Keratinocyte (primary cell): Measurements from ENCODE around the gene ADGRV1. TPM values are rescaled to one million over a fixed set of nuclear protein-coding genes. Genes with fewer than 3 reads are reported as not detected.

Source experiments
- DNase-seq: peaks from one replicate; pipeline ENCODE4 v3.0.0-alpha.2; 2011; ENCODE audit warnings: low read depth, missing footprints, low spot score
- FAIRE-seq: peaks from 2 replicates; lab custom pipeline; 2011; peaks lifted over from hg19 to GRCh38; lab: Jason Lieb, UNC
- H2AFZ ChIP-seq: 2 replicates; pipeline ENCODE4 v1.6.0; 2012; ENCODE audit warnings: low read length, control low read depth, inconsistent platforms; ENCODE audit not compliant: control insufficient read depth
- H3K27ac ChIP-seq: 2 replicates; pipeline ENCODE4 v1.5.1; 2011; ENCODE audit warnings: low read length; ENCODE audit not compliant: control insufficient read depth, insufficient read depth
- H3K27me3 ChIP-seq: 3 replicates; pipeline ENCODE4 v1.6.0; 2011; ENCODE audit warnings: low read length; ENCODE audit not compliant: control insufficient read depth, insufficient read depth; ENCODE audit errors: extremely low read depth
- H3K36me3 ChIP-seq, 2 experiments: 2 replicates in 1 of 2; 3 replicates in 1 of 2; pipeline ENCODE4 v1.5.1; 2011; ENCODE audit warnings: low read length in 2 of 2, mild to moderate bottlenecking in 1 of 2; ENCODE audit not compliant: control insufficient read depth in 2 of 2, insufficient read depth in 2 of 2; ENCODE audit errors: extremely low read depth in 1 of 2
- H3K4me1 ChIP-seq: 3 replicates; pipeline ENCODE4 v1.5.1; 2011; ENCODE audit warnings: low read length; ENCODE audit not compliant: control insufficient read depth, insufficient read depth; ENCODE audit errors: extremely low read depth
- H3K4me2 ChIP-seq: 3 replicates; pipeline ENCODE4 v1.6.0; 2011; ENCODE audit warnings: low read depth, low read length; ENCODE audit not compliant: control insufficient read depth, insufficient read depth; ENCODE audit errors: extremely low read depth
- H3K4me3 ChIP-seq, 3 experiments: fragments of 200-600 bp in 1 of 3; sonication (generic) in 1 of 3; 2 replicates in 2 of 3; 3 replicates in 1 of 3; pipeline ENCODE4 v1.5.1; 2011 to 2016; ENCODE audit warnings: low read length in 3 of 3, mild to moderate bottlenecking in 3 of 3, control low read depth in 2 of 3, inconsistent platforms in 1 of 3, low read depth in 1 of 3, mixed read lengths in 1 of 3, mixed run types in 1 of 3, moderate library complexity in 1 of 3; ENCODE audit not compliant: control insufficient read depth in 2 of 3, insufficient read depth in 2 of 3; ENCODE audit errors: extremely low read depth in 1 of 3
- H3K79me2 ChIP-seq: 2 replicates; pipeline ENCODE4 v1.6.0; 2012; ENCODE audit warnings: low read length; ENCODE audit not compliant: control insufficient read depth, insufficient read depth
- H3K9ac ChIP-seq: 3 replicates; pipeline ENCODE4 v1.6.0; 2011; ENCODE audit warnings: low read length; ENCODE audit not compliant: control insufficient read depth, insufficient read depth; ENCODE audit errors: extremely low read depth
- H3K9me1 ChIP-seq: 3 replicates; pipeline ENCODE4 v1.6.0; 2011; ENCODE audit warnings: low read length; ENCODE audit not compliant: control insufficient read depth, insufficient read depth; ENCODE audit errors: extremely low read depth
- H3K9me3 ChIP-seq: 2 replicates; pipeline ENCODE4 v1.5.1; 2012; ENCODE audit warnings: low read depth, low read length; ENCODE audit not compliant: control insufficient read depth
- H4K20me1 ChIP-seq: 3 replicates; pipeline ENCODE4 v1.6.0; 2011; ENCODE audit warnings: low read length; ENCODE audit not compliant: control insufficient read depth, insufficient read depth; ENCODE audit errors: extremely low read depth
- EZH2 ChIP-seq: IDR thresholded peaks from one replicate; pipeline ENCODE4 v1.6.1; 2012; ENCODE audit warnings: inconsistent platforms, mild to moderate bottlenecking, low read length, moderate library complexity
- dilution Hi-C: fragments of 300-500 bp; cut with MboI; formaldehyde crosslinking; loops from one replicate; pipeline ENCODE4 v1.7.0; 2020; ENCODE audit warnings: low sequenced_read_pairs; ENCODE audit not compliant: extremely low pct_ligation_motif_present
- polyA plus RNA-seq, 5 experiments: library from polyadenylated mRNA; depleted of rRNA in 3 of 5; stranded (reverse) in 3 of 5; stranded (forward) in 1 of 5; unstranded in 1 of 5; fragments of >200 nt; gene quantifications; 1 replicate in 1 of 5; 2 replicates in 3 of 5; 3 replicates in 1 of 5; pipeline versions ENCODE4 v1.2.1 to v1.2.3, GENCODE V29; 2011 to 2012; ENCODE audit warnings: missing spikeins in 2 of 5, low read depth in 1 of 5, low replicate concordance in 1 of 5
- TF ChIP-seq, protein P1 (sequence below), 3 experiments: IDR thresholded peaks in 1 of 3; conservative IDR thresholded peaks in 1 of 3; optimal IDR thresholded peaks in 1 of 3; 2 replicates in 2 of 3; 3 replicates in 1 of 3; pipeline versions ENCODE3 to v1.5.1; 2011; ENCODE audit warnings: low read length in 3 of 3, mild to moderate bottlenecking in 3 of 3, moderate library complexity in 2 of 3, control low read depth in 1 of 3, inconsistent platforms in 1 of 3; ENCODE audit not compliant: insufficient read depth in 2 of 3; ENCODE audit errors: extremely low read depth in 1 of 3

Gene ADGRV1
- polyA plus RNA-seq, 1 donor (not counting 4 experiments of a cell fraction or from before 2014, with no cell fraction given) = 0.05 TPM

DNA sequence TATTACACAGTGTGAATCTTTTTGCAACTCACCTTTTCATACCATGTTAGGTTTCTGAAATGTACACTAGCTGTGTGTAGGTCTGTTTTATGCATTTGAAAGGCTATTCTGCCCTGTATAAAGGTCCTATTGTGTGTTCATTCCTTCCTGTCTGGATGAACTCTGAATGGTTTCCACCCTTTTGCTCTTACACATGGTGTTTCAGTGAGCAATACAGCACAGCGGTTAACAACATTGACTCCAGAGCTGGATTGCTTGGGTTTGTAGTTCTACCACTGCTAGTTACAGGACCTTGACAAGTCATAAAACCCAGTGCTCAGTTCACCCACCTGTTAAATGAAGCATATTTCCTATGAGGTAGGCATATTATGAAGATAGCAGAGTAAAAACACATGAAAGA is 331.6 kb downstream of the ADGRV1 start:
- no peaks in the 10 kb centered on the region for H3K9me3 ChIP-seq
- H2AFZ ChIP-seq = no peak overlapping the region
- no peaks in the 10 kb centered on the region for H3K27me3 ChIP-seq
- H3K9me1 ChIP-seq = no peaks in the 10 kb centered on the region
- H3K9ac ChIP-seq = no peak overlapping the region
- no peak for DNase-seq
- H3K79me2 ChIP-seq = no peaks in the 10 kb centered on the region
- H3K36me3 ChIP-seq = no peaks in the 10 kb centered on the region
- H3K4me3 ChIP-seq = no peak overlapping the region
- no peak for FAIRE-seq
- no peak overlapping the region for H3K4me2 ChIP-seq
- no peak overlapping the region for H3K27ac ChIP-seq
- TF ChIP-seq, protein P1, sequence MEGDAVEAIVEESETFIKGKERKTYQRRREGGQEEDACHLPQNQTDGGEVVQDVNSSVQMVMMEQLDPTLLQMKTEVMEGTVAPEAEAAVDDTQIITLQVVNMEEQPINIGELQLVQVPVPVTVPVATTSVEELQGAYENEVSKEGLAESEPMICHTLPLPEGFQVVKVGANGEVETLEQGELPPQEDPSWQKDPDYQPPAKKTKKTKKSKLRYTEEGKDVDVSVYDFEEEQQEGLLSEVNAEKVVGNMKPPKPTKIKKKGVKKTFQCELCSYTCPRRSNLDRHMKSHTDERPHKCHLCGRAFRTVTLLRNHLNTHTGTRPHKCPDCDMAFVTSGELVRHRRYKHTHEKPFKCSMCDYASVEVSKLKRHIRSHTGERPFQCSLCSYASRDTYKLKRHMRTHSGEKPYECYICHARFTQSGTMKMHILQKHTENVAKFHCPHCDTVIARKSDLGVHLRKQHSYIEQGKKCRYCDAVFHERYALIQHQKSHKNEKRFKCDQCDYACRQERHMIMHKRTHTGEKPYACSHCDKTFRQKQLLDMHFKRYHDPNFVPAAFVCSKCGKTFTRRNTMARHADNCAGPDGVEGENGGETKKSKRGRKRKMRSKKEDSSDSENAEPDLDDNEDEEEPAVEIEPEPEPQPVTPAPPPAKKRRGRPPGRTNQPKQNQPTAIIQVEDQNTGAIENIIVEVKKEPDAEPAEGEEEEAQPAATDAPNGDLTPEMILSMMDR (optimal IDR thresholded peaks at IDR 0.05 in 1 of 3, IDR thresholded peaks at IDR 0.05 in 1 of 3, conservative IDR thresholded peaks at IDR 0.05 in 1 of 3; ENCODE audit: extremely low read depth in 1 of 3, insufficient read depth in 2 of 3, low read length in 3 of 3) = no peak
- TF ChIP-seq EZH2 = no peak
- H3K4me1 ChIP-seq = peaks cover 33% of the 10 kb centered on the region
- dilution Hi-C loops = loop anchor here (25.0 kb wide), 1 partner anchor 497 kb away; the partner anchor contains the start of gene ARRDC3
- no peaks in the 10 kb centered on the region for H4K20me1 ChIP-seq

DNA sequence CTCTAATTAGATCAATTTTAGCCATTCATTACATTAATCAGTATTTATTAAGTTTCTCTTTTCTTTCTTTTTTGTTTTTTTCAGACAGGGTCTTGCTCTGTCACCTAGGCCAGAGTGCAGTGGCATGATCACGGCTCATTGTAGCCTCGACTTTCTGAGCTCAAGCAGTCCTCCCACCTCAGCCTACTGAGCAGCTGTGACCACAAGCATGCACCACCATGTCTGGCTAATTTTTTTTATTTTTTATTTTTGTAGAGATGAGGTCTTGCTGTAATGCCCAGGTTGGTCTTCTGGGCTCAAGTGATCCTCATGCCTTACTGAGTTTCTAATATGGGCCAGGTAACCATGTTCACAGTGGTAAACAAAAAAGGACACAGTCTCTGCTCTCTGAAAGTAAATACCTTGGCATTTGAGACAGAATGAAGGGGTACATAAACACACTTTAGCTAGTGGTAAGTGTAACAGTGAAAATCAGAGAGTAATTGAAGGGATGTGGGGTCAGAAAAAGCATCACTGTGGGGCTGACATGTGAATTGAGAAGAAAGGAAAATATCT is 336.3 kb downstream of the ADGRV1 start:
- no peak for DNase-seq
- Histone ChIP-seq H3K36me3 (no peaks in the 10 kb centered on the region), H3K9ac (no peak overlapping the region), H3K27ac (no peak overlapping the region), H3K4me1 (peaks cover 12% of the 10 kb centered on the region), H3K27me3 (no peaks in the 10 kb centered on the region), H3K79me2 (no peaks in the 10 kb centered on the region), H3K9me1 (no peaks in the 10 kb centered on the region), H3K9me3 (no peaks in the 10 kb centered on the region), H3K4me3 (no peak overlapping the region), H2AFZ (no peak overlapping the region), H4K20me1 (no peaks in the 10 kb centered on the region), H3K4me2 (no peak overlapping the region)
- FAIRE-seq = no peak
- dilution Hi-C loops = loop anchor here (25.0 kb wide), 1 partner anchor 492 kb away; the partner anchor contains the start of gene ARRDC3
- TF ChIP-seq EZH2 = no peak
- TF ChIP-seq, protein P1 (optimal IDR thresholded peaks at IDR 0.05 in 1 of 3, IDR thresholded peaks at IDR 0.05 in 1 of 3, conservative IDR thresholded peaks at IDR 0.05 in 1 of 3; ENCODE audit: extremely low read depth in 1 of 3, insufficient read depth in 2 of 3, low read length in 3 of 3) = no peak
